CD4-positive, alpha-beta T cell treated with Interleukin-10 for 1 hour (primary cell): ENCODE results near the gene NTNG2.

Source experiments
- DNase-seq: peaks from one replicate; pipeline ENCODE4 v3.0.0-alpha.2; 2020

NTNG2 gene

GRCh38 chr9:132147839-132148238 is 14.0 kb upstream of the NTNG2 start:
- DNase-seq, result no peak

DNA sequence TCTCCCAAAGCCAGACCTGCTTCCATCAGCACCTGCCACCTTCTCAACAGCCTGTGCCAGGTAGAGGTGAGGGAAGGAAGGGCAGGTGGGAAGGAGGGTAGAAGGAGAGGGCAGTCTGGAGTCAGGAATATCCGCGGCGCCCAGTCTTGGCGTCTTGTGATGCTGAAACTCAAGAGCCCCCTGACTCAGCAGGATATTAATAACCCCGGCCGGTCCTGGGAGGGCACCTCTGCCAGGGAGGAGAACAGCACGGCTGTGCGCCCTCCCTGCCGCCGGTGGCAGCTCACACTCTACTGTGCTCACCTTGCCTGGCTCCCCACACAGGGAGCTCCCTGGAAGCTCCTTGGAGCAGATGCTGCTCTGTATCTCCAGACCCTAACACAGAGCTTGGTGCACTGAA is 11.6 kb upstream of the NTNG2 start:
- no peak for DNase-seq

- no peak for DNase-seq
These were observed 10.7 kb upstream of the NTNG2 start for GRCh38 chr9:132151118-132151517.

DNA sequence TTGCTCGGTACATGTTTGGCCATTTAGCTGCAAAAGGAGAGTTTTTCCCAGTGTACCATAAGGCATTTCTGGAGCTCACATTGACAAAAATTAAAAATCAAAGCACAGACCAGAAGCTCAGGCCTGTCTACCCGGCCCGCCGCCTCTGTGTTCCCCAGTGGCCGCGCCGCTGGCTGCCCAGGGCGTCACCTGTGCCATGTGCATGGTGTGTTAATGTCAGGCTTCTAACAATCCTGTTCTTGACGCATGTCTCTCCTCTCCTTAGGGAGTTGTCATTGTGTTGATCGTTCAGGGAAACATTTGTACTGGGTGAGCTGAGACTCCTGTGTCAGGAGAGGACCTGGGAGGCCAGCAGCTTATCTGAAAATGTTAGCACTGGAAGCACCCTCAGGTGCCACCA is 9.6 kb upstream of the NTNG2 start:
- DNase-seq, result no peak

GRCh38 chr9:132154863-132155567 is 6.8 kb upstream of the NTNG2 start:
- no peak for DNase-seq

GRCh38 chr9:132155568-132155895 is 6.3 kb upstream of the NTNG2 start:
- no peak for DNase-seq

- DNase-seq, result no peak
These were observed 5.6 kb upstream of the NTNG2 start for GRCh38 chr9:132156262-132156661.

GRCh38 chr9:132157347-132158116 is 4.3 kb upstream of the NTNG2 start:
- no peak for DNase-seq

DNA sequence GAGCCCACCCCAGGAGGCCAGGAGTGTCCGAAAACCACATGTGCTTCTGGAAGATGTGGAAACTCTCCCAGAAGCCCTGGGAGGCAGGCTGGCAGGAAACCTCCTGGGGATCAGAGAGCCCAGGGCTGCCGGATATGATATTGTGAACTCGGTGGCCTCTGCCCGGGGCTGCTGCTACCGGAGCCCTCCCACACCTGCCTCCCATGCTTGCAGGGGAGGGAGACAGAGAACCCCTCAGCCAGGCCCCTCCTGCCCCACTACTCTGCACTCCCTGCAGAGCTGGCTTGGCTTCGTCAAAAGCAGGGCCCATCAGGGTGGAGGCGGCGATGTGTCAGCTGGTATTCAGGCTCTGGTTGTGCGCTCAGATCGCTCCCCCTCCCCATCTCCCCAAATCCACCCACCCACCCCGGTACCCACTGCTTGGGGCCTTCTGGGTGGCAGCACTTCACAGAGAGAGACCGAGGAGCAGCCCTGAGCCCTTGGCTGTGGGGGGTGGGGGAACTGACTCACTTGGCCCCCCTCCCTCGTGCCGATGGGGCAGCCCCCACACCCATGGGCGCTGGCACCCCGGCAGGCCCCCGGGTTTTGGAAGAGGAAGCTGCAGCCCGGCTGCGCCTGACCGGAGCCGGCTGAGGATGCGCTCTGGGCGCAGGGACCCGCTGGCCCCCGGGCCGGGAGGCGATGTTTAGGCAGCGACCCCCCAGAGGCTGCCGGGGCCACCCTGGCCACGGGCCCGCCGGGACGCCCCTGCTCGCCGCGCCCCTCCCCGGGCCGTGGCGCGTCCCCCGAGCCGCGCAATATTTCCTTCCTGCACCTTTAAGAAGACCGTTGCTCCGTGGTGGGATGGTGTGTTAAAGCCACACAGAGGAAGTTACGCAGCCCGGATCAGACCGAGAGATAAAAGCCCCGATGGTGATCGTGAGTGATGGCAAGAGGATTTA is 786 bp upstream of the NTNG2 start:
- peak; percentile 72 for DNase-seq

DNA sequence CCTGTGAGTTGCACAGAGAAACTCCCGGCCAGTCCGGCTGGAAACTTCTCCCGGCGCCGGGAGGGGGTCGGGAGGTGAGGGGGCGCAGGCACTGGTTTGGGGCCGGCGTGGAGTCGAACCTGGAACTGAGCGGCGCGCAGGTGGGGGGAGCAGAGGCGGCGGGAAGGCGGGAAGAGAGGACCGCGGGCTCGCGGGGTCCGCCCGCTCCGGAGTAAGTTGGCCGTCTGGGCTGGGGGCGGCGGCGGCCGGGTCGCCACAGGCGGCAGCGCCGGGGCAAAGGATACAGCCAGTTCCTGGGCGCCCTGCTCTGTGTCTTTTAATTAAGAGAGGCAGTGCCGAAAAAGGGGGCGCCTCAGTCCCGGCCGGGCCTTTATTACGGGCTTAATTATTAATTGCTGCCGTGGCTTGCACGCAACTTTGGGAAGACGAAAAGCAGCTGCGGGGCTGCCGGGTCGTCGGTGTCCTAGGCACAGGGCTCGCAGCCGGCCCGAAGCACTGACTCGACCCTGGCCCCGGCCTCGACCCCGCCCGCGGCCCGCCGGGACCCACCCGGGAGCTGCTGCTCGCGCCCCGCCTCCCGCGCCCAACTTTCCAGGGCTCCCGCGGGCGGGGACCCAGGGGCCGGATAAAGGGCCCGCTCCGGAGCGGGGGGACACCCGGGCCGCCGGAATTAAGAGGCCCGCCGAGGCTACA is 1.1 kb downstream of the NTNG2 start:
- DNase-seq, result no peak

GRCh38 chr9:132163457-132163875 is 1.6 kb downstream of the NTNG2 start:
- DNase-seq, result no peak

DNA sequence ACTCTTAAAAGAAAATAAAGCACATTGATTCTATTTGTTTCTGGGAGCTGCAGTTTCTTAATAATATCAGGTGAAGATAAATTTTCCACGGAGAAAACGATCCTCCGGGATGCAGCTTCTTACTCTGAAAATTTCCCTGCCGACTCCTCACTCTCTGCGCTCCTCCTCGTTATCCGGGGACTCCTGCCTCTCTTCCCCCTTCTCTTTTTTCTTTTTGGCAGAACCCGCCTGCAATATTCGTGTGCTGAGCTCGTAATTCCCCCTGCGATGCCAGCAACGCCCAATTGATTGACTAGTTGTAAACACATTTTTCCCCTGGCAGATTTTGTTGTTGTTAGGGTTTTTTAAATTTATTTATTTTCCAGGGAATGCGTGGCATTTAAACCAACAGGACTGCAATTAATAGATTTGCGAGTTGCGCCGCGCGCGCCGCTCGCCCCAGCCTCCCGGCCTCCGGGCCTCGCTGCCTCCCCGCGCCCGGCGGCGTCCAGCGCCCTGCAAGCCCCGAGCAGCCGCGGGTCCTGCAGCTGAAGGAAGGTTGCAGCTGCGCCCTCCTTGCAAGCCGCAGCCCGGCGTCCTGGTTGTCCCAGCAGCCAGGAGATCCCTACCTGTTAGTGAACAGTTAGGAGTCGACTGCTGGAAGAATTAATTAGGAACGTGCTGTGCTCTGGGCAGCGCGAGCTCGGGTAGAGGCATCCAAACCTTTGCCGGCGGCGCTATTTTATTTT is 2.2 kb downstream of the NTNG2 start:
- no peak for DNase-seq

DNA sequence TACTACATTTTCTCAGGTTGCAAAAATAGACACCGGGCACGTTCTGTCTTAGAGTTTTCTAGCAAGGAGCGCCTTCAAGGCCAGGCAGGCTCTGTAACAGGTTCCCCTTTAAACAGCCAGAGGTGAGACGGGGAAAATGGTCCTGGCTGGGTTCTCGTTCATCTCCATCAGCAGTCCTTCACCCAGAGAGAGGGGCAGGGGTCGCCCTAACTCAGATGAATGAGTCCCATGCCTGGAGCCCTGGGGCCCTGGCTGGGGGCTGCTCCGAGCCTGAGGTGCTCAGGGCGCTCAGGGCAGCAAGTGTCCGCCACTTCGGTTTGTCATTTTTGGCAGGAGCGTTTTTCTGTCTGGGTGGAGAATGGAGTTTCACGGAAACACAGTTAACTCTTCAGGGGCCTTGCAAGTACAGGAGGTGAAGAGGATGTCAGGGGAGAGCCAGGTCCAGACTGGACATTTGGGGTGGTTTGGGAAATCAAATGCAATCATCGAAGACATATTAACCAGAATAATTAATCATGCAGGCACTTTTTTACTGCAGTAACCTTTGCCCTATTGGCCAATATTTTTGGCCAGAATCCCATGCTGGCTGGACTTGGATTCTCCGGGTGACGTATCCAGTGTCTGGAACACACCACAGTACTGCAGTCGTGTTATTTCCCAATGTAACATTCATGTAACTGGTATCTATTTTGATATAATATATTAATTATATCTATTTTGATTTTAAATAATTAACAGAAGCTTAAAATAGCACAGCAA is 2.9 kb downstream of the NTNG2 start:
- no peak for DNase-seq

GRCh38 chr9:132166599-132166998 is 4.7 kb downstream of the NTNG2 start:
- no peak for DNase-seq

DNA sequence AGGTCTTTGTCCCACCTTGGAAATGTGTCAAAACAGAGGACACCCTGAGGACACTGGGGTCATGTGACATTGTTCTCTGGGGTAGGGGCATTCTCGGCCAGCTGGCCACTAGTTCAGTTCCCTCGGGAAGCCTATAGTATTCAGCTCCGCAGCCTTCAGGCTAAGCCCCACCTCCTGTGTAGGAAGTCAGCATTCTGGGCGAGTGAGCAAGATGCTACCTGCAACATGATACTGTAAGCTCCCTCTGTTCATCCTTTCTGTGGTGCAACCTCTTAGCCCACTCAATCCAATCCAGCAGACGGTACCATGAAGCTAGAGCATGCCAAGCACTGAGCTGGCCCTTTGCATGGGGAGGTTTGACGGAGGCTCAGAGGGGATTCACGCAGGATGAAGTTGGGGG is 5.3 kb downstream of the NTNG2 start:
- DNase-seq, result no peak

DNA sequence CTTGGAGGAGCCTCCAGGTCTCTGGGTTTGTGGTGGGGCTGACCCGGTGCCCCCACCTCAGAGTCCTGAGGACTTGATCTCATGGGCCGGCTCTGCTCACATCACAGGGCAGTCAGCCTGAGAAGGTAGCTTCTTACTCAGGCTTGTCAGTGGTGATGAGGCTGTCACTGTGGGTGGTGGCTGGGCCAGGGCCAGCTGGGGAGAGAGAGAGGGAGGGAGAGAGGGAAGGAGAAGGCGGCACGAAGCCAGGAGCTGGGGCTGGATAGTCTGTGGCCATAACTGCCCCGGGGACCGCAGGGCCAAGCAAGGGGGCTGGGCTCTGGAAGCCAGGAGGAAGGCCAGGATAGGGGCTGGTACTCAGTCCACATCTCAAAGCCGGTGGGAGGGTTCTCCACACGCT is 6.5 kb downstream of the NTNG2 start:
- DNase-seq, result no peak

DNA sequence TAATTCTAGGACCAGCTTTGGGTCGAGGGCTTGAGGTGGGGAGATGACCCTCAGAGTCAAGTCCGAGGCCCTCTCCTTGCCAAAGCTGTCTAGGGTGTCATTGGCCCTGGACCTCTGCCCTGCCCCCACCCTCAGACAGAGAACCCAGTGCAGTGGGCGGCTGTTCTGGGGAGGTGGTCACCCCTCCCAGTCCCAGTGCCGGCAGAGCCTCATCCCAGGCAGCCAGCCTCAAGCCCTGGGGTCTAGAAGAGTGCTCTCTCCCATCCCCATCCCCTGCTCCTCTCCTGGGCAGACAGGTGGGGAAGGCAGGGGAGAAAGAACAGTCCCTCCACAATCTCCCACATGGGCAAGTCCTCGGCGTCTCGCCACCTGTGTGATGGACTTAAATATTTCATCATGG is 7.0 kb downstream of the NTNG2 start:
- DNase-seq, result no peak

GRCh38 chr9:132169672-132170392 is 8.0 kb downstream of the NTNG2 start:
- peak; percentile 56 for DNase-seq

DNA sequence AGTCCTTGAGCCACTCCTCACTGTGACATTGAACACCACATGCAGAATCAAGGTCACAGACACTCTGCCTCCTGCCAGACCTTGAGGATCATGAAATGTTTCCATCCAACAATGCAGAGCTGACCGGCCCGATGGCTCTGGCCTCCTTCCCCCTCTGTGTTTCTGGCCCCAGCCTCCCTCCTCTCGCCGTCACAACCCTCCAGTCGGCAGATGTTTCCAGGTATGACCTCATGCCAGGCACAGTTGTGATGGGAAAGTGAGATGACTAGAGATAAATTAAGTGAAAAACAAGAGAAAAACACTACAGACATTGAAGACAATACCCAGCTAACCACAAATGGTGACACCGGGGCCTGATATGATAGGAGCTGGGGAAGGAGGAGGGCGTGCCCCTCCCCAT is 9.8 kb downstream of the NTNG2 start:
- no peak for DNase-seq

GRCh38 chr9:132172185-132172584 is 10.3 kb downstream of the NTNG2 start:
- no peak for DNase-seq

GRCh38 chr9:132175431-132175830 is 13.6 kb downstream of the NTNG2 start:
- DNase-seq, result no peak
